ENCODE data around the gene TMEM132A. TPM values are rescaled to one million over a fixed set of nuclear protein-coding genes. Genes with fewer than 3 reads are reported as not detected.

Gene TMEM132A
- total and polyA plus RNA-seq, 2 of the 13 experiments (the other 11 are each of a cell fraction or from before 2014, with no cell fraction given), result 11.1 to 32.9 TPM

DNA sequence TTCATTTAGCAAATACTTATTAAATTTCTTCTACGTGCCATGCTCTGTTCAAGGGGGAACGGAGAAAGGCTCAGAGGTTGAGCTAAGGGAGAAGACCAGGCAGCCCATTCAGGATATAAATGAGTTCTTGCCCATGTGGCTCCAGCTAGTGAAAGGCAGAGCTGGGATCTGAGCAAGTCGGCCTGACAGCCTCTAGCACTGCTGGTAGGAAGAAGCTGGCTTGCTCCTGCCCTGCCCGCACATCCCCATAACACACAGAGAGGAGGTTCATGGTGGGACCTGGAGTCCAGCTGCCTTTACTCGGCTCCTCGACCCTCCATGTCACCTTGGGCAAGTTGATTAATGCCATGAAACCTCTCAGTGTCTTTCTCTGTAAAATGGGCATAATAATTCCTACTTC lies 25.8 kb downstream of the TMEM132A start:
- Histone ChIP-seq H3K27ac (ENCODE audit: extremely low read length, insufficient read depth, low read length) (no peak overlapping the region), H3K79me2 (ENCODE audit: insufficient read depth, low read length) (no peaks in the 10 kb centered on the region), H3K36me3 (replicated peaks in 1 of 2; ENCODE audit: control insufficient read depth in 1 of 2, insufficient read depth in 2 of 2, low read length in 2 of 2) (no peaks in the 10 kb centered on the region), H3K4me3 (replicated peaks in 1 of 3; ENCODE audit: insufficient read depth in 1 of 3, low read depth in 2 of 3, low read length in 3 of 3) (no peak overlapping the region), H3K9ac (ENCODE audit: insufficient read depth, low read depth, low read length) (no peak overlapping the region), H3K27me3 (ENCODE audit: control insufficient read depth in 1 of 2, insufficient read depth in 2 of 2, low read length in 2 of 2) (peaks cover 0 to 15% of the 10 kb centered on the region in 2 experiments; a peak in 2 of 5 replicates), H2AFZ (ENCODE audit: low read length) (no peak overlapping the region), H3K4me1 (ENCODE audit: insufficient read depth, low read length) (no peaks in the 10 kb centered on the region), H4K20me1 (ENCODE audit: insufficient read depth, low read length) (no peaks in the 10 kb centered on the region), H3K9me3 (ENCODE audit: low read length) (no peaks in the 10 kb centered on the region), H3K4me2 (ENCODE audit: low read depth, low read length) (no peak overlapping the region)
- no TSS peak for BruUV-seq (replicated peaks)
- POLR2A ChIA-PET, result no interaction called here
- CTCF ChIA-PET (ENCODE audit: low intra/inter-chr PET ratio, low total read pairs), result no interaction called here
- no peak for FAIRE-seq
- in situ Hi-C loops (cut with HindIII; ENCODE audit: extremely low pct_ligation_motif_present, low pct_unique_long_range_greater_than_20kb) (no loop called here), intact Hi-C loops (cut with micrococcal nuclease; ENCODE audit: unreplicated experiment) (no loop called here)
- no peak for DNase-seq (ENCODE audit: low spot score)
- no peak for ATAC-seq
- WGBS (ENCODE audit: low lambda C conversion rate), result 48% methylated on average over 4 of the region's 6 CpGs
- no peak for TF ChIP-seq SNAI1 (CRISPR knock-in tag; IDR thresholded peaks at IDR 0.05; ENCODE audit: borderline replicate concordance)
- TF ChIP-seq SP1 (IDR thresholded peaks at IDR 0.05), result no peak
- TF ChIP-seq SP1 (CRISPR knock-in tag; IDR thresholded peaks at IDR 0.05), result no peak
- TF ChIP-seq MAFG (CRISPR knock-in tag; IDR thresholded peaks at IDR 0.05), result no peak
- TF ChIP-seq, protein P1, sequence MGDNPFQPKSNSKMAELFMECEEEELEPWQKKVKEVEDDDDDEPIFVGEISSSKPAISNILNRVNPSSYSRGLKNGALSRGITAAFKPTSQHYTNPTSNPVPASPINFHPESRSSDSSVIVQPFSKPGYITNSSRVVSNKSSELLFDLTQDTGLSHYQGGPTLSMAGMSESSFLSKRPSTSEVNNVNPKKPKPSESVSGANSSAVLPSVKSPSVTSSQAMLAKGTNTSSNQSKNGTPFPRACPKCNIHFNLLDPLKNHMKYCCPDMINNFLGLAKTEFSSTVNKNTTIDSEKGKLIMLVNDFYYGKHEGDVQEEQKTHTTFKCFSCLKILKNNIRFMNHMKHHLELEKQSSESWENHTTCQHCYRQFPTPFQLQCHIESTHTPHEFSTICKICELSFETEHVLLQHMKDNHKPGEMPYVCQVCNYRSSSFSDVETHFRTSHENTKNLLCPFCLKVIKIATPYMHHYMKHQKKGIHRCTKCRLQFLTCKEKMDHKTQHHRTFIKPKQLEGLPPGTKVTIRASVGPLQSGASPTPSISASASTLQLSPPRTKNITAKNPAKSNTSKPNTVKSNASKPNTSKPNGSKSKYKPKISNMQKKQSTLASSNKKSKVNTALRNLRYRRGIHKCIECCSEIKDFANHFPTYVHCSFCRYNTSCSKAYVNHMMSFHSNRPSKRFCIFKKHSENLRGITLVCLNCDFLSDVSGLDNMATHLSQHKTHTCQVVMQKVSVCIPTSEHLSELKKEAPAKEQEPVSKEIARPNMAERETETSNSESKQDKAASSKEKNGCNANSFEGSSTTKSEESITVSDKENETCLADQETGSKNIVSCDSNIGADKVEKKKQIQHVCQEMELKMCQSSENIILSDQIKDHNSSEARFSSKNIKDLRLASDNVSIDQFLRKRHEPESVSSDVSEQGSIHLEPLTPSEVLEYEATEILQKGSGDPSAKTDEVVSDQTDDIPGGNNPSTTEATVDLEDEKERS (CRISPR knock-in tag; IDR thresholded peaks at IDR 0.05), result no peak
- TF ChIP-seq, protein P2, sequence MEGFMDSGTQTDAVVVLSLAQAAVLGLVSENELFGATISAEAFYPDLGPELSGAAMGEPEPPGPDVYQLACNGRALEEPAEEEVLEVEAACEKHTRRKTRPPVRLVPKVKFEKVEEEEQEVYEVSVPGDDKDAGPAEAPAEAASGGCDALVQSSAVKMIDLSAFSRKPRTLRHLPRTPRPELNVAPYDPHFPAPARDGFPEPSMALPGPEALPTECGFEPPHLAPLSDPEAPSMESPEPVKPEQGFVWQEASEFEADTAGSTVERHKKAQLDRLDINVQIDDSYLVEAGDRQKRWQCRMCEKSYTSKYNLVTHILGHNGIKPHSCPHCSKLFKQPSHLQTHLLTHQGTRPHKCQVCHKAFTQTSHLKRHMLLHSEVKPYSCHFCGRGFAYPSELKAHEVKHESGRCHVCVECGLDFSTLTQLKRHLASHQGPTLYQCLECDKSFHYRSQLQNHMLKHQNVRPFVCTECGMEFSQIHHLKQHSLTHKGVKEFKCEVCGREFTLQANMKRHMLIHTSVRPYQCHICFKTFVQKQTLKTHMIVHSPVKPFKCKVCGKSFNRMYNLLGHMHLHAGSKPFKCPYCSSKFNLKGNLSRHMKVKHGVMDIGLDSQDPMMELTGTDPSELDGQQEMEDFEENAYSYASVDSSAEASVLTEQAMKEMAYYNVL (CRISPR knock-in tag; IDR thresholded peaks at IDR 0.05; ENCODE audit: borderline replicate concordance), result no peak
- no peak for TF ChIP-seq ELF4 (CRISPR knock-in tag; IDR thresholded peaks at IDR 0.05; ENCODE audit: borderline replicate concordance)
- TF ChIP-seq PRPF4 (IDR thresholded peaks at IDR 0.05; ENCODE audit: low read depth, low read length, poor library complexity, severe bottlenecking), result no peak
- TF ChIP-seq, protein P3, sequence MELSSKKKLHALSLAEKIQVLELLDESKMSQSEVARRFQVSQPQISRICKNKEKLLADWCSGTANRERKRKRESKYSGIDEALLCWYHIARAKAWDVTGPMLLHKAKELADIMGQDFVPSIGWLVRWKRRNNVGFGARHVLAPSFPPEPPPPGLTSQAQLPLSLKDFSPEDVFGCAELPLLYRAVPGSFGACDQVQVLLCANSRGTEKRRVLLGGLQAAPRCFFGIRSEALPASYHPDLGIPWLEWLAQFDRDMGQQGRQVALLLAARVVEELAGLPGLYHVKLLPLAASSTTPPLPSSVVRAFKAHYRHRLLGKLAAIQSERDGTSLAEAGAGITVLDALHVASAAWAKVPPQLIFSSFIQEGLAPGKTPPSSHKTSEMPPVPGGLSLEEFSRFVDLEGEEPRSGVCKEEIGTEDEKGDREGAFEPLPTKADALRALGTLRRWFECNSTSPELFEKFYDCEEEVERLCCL (CRISPR knock-in tag; IDR thresholded peaks at IDR 0.05; ENCODE audit: borderline replicate concordance), result no peak
- TF ChIP-seq ZNF264 (CRISPR knock-in tag; IDR thresholded peaks at IDR 0.05), result no peak
- TF ChIP-seq ZFP41 (CRISPR knock-in tag; IDR thresholded peaks at IDR 0.05; ENCODE audit: borderline replicate concordance), result no peak
- TF ChIP-seq, protein P4, sequence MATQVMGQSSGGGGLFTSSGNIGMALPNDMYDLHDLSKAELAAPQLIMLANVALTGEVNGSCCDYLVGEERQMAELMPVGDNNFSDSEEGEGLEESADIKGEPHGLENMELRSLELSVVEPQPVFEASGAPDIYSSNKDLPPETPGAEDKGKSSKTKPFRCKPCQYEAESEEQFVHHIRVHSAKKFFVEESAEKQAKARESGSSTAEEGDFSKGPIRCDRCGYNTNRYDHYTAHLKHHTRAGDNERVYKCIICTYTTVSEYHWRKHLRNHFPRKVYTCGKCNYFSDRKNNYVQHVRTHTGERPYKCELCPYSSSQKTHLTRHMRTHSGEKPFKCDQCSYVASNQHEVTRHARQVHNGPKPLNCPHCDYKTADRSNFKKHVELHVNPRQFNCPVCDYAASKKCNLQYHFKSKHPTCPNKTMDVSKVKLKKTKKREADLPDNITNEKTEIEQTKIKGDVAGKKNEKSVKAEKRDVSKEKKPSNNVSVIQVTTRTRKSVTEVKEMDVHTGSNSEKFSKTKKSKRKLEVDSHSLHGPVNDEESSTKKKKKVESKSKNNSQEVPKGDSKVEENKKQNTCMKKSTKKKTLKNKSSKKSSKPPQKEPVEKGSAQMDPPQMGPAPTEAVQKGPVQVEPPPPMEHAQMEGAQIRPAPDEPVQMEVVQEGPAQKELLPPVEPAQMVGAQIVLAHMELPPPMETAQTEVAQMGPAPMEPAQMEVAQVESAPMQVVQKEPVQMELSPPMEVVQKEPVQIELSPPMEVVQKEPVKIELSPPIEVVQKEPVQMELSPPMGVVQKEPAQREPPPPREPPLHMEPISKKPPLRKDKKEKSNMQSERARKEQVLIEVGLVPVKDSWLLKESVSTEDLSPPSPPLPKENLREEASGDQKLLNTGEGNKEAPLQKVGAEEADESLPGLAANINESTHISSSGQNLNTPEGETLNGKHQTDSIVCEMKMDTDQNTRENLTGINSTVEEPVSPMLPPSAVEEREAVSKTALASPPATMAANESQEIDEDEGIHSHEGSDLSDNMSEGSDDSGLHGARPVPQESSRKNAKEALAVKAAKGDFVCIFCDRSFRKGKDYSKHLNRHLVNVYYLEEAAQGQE (IDR thresholded peaks at IDR 0.05; ENCODE audit: borderline replicate concordance in 1 of 2, low read depth in 1 of 2, low read length in 2 of 2), result no peak
- no peak for TF ChIP-seq KAT2B (IDR thresholded peaks at IDR 0.05; ENCODE audit: borderline replicate concordance, low read depth, low read length)
- TF ChIP-seq EEA1 (CRISPR knock-in tag; IDR thresholded peaks at IDR 0.05; ENCODE audit: borderline replicate concordance), result no peak
- TF ChIP-seq WIZ (CRISPR knock-in tag; IDR thresholded peaks at IDR 0.05), result no peak
- no peak for TF ChIP-seq NR3C1 (CRISPR knock-in tag; IDR thresholded peaks at IDR 0.05)
